ENCODE results near the gene CFAP97D2.
"Not testable (repeated sequence)": the region's sequence is repeated elsewhere in the genome, so short reads cannot be mapped to it uniquely, and the experiment has no call there.

CFAP97D2 gene

GRCh38 chr13:114179087-114179658 lies at the start of gene CFAP97D2:
Gene CFAP97D2 (plus strand): TSS chr13:114179257. CDS start chr13:114179331, 74 bp downstream.
- DNase-seq (ENCODE audit: low read depth in 1 of 2, low spot score in 1 of 2) = no peak

GRCh38 chr13:114129649-114130062 lies 49.4 kb upstream of the CFAP97D2 start:
- DNase-seq (ENCODE audit: low read depth in 1 of 2, low spot score in 1 of 2) = no peak

- DNase-seq (ENCODE audit: low read depth in 1 of 2, low spot score in 1 of 2) = no peak
Observed at GRCh38 chr13:114130131-114130836, 48.8 kb upstream of the CFAP97D2 start.

GRCh38 chr13:114130837-114131582 lies 48.0 kb upstream of the CFAP97D2 start:
- DNase-seq (ENCODE audit: low read depth in 1 of 2, low spot score in 1 of 2) = no peak

GRCh38 chr13:114131583-114132418 lies 47.3 kb upstream of the CFAP97D2 start:
- no peak for DNase-seq (ENCODE audit: low read depth in 1 of 2, low spot score in 1 of 2)

GRCh38 chr13:114132419-114133121 lies 46.5 kb upstream of the CFAP97D2 start, which contains the start of gene RASA3:
Gene RASA3 (minus strand): TSS chr13:114132623. CDS start chr13:114132489, 134 bp downstream.
- no peak for DNase-seq (ENCODE audit: low read depth in 1 of 2, low spot score in 1 of 2)

- DNase-seq (ENCODE audit: low read depth in 1 of 2, low spot score in 1 of 2) = not testable (repeated sequence)
Observed at GRCh38 chr13:114133126-114133525, 45.9 kb upstream of the CFAP97D2 start.

GRCh38 chr13:114133552-114133951 lies 45.5 kb upstream of the CFAP97D2 start:
- not testable (repeated sequence) for DNase-seq (ENCODE audit: low read depth in 1 of 2, low spot score in 1 of 2)

GRCh38 chr13:114134111-114134943 lies 44.7 kb upstream of the CFAP97D2 start:
- no peak for DNase-seq (ENCODE audit: low read depth in 1 of 2, low spot score in 1 of 2)

- no peak for DNase-seq (ENCODE audit: low read depth in 1 of 2, low spot score in 1 of 2)
Observed at GRCh38 chr13:114134944-114135610, 44.0 kb upstream of the CFAP97D2 start.

GRCh38 chr13:114135731-114136171 lies 43.3 kb upstream of the CFAP97D2 start:
- DNase-seq (ENCODE audit: low read depth in 1 of 2, low spot score in 1 of 2) = no peak

- no peak for DNase-seq (ENCODE audit: low read depth in 1 of 2, low spot score in 1 of 2)
Observed at GRCh38 chr13:114136576-114136975, 42.5 kb upstream of the CFAP97D2 start.

GRCh38 chr13:114140131-114140905 lies 38.7 kb upstream of the CFAP97D2 start:
- no peak for DNase-seq (ENCODE audit: low read depth in 1 of 2, low spot score in 1 of 2)

- DNase-seq (ENCODE audit: low read depth in 1 of 2, low spot score in 1 of 2) = no peak
Observed at GRCh38 chr13:114140906-114141250, 38.2 kb upstream of the CFAP97D2 start.

- no peak for DNase-seq (ENCODE audit: low read depth in 1 of 2, low spot score in 1 of 2)
Observed at GRCh38 chr13:114141261-114141996, 37.6 kb upstream of the CFAP97D2 start.

GRCh38 chr13:114142137-114142550 lies 36.9 kb upstream of the CFAP97D2 start:
- no peak for DNase-seq (ENCODE audit: low read depth in 1 of 2, low spot score in 1 of 2)

- peak in 1 of 2 donors; percentile 68 for DNase-seq (ENCODE audit: low read depth in 1 of 2, low spot score in 1 of 2)
Observed at GRCh38 chr13:114142640-114143490, 36.2 kb upstream of the CFAP97D2 start.
